MCF 10A (cell line): Measurements from ENCODE around the gene VAMP2. TPM values are rescaled to one million over a fixed set of nuclear protein-coding genes. Genes with fewer than 3 reads are reported as not detected.

Experiments
- BruUV-seq: library from RNA; stranded (reverse); fragments of 400-500 nt; replicated peaks from 2 replicates; lab custom pipeline; 2021; lab: Mats Ljungman, UMichigan
- CTCF ChIA-PET: fragments of 300-600 bp; sonication (Branson Sonifier 250); formaldehyde crosslinking; extraction: SDS; loops from one replicate; lab custom pipeline; 2021; ENCODE audit warnings: antibody characterized with exemption, inconsistent platforms; lab: Yijun Ruan, JAX
- POLR2A ChIA-PET: fragments of 300-600, 350-650 bp; sonication (Branson Sonifier 250); formaldehyde crosslinking; extraction: SDS; loops from one replicate; lab custom pipeline; 2020; ENCODE audit warnings: antibody characterized with exemption, inconsistent platforms; lab: Yijun Ruan, JAX
- DNase-seq: peaks from one replicate; pipeline ENCODE4 v3.0.0-alpha.2; 2018; ENCODE audit not compliant: unreplicated experiment
- H3K27ac Mint-ChIP-seq: one replicate; pipeline ENCODE4 v1.8.0; 2022; ENCODE audit warnings: mild to moderate bottlenecking, low read depth, mixed read lengths; ENCODE audit not compliant: unreplicated experiment
- H3K27me3 Mint-ChIP-seq: one replicate; pipeline ENCODE4 v1.8.0; 2022; ENCODE audit warnings: mixed read lengths; ENCODE audit not compliant: insufficient read depth, unreplicated experiment
- H3K36me3 Mint-ChIP-seq: one replicate; pipeline ENCODE4 v1.8.0; 2022; ENCODE audit warnings: mild to moderate bottlenecking, moderate library complexity, mixed read lengths; ENCODE audit not compliant: insufficient read depth, unreplicated experiment
- H3K4me1 Mint-ChIP-seq: one replicate; pipeline ENCODE4 v1.8.0; 2022; ENCODE audit warnings: mixed read lengths; ENCODE audit not compliant: insufficient read depth, unreplicated experiment
- H3K4me3 Mint-ChIP-seq: one replicate; pipeline ENCODE4 v1.8.0; 2022; ENCODE audit warnings: mild to moderate bottlenecking, moderate library complexity, mixed read lengths; ENCODE audit not compliant: unreplicated experiment
- H3K9me3 Mint-ChIP-seq: one replicate; pipeline ENCODE4 v1.8.0; 2022; ENCODE audit warnings: mixed read lengths; ENCODE audit not compliant: unreplicated experiment
- CTCF ChIP-seq: fragments of 200-600 bp; IDR thresholded peaks from one replicate; pipeline ENCODE4 v1.8.0; 2022; ENCODE audit warnings: antibody characterized with exemption, mild to moderate bottlenecking; ENCODE audit not compliant: unreplicated experiment
- intact Hi-C: fragments of 100-400 bp; cut with micrococcal nuclease; formaldehyde crosslinking; loops from 2 replicates; pipeline ENCODE4 v1.14.1; 2022
- total RNA-seq: library from RNA; stranded (reverse); gene quantifications from 2 replicates; pipeline ENCODE4 v1.2.3, GENCODE V29; 2022

VAMP2 gene
- total RNA-seq, 1 experiment from 2014 or later = 37.7 TPM

- Mint-ChIP-seq H3K36me3 (no peaks in the 10 kb centered on the region), H3K27ac (no peak overlapping the region), H3K4me1 (peaks cover 33% of the 10 kb centered on the region), H3K27me3 (no peaks in the 10 kb centered on the region), H3K9me3 (no peaks in the 10 kb centered on the region), H3K4me3 (no peak overlapping the region)
- intact Hi-C loops = no loop called here
- ChIA-PET CTCF (interaction anchor here (1.2 to 1.5 kb wide), 2 partner anchors 11 to 32 kb away, joined by 5 to 6 read pairs; no protein-coding TSS in a partner anchor), POLR2A (interaction anchor here (0.6 to 16.5 kb wide), 14 partner anchors 10 to 294 kb away, joined by 3 to 429 read pairs (median 4); partner anchors contain the start of genes ALOXE3, HES7, NAA38 and SLC25A35)
- DNase-seq = peak; percentile 69
- BruUV-seq = no TSS peak
- no peak for TF ChIP-seq CTCF
Observed at GRCh38 chr17:8151120-8151640, 11.6 kb downstream of the VAMP2 start.

GRCh38 chr17:8150194-8151119 is 12.3 kb downstream of the VAMP2 start:
- DNase-seq = no peak
- Mint-ChIP-seq H3K27me3 (no peaks in the 10 kb centered on the region), H3K27ac (no peak overlapping the region), H3K4me1 (peaks cover 33% of the 10 kb centered on the region), H3K4me3 (no peak overlapping the region), H3K36me3 (no peaks in the 10 kb centered on the region), H3K9me3 (no peaks in the 10 kb centered on the region)
- no peak for TF ChIP-seq CTCF
- POLR2A ChIA-PET = interaction anchor here (0.6 to 16.5 kb wide), 14 partner anchors 10 to 293 kb away, joined by 3 to 429 read pairs (median 4); partner anchors contain the start of genes ALOXE3, NAA38, SLC25A35 and TMEM107
- CTCF ChIA-PET = interaction anchor here (1.2 to 1.5 kb wide), 3 partner anchors 11 to 31 kb away, joined by 5 to 13 read pairs (median 6); no protein-coding TSS in a partner anchor
- intact Hi-C loops = no loop called here
- no TSS peak for BruUV-seq

- DNase-seq = no peak
- POLR2A ChIA-PET = interaction anchor here (1.1 to 16.5 kb wide), 5 partner anchors 11 to 74 kb away, joined by 3 to 429 read pairs (median 7); partner anchors contain the start of gene ALOXE3
- Mint-ChIP-seq H3K27me3 (no peaks in the 10 kb centered on the region), H3K27ac (no peak overlapping the region), H3K4me1 (peaks cover 33% of the 10 kb centered on the region), H3K4me3 (peak overlapping the region; percentile 31), H3K36me3 (no peaks in the 10 kb centered on the region), H3K9me3 (no peaks in the 10 kb centered on the region)
- no peak for TF ChIP-seq CTCF
- intact Hi-C loops = no loop called here
- no TSS peak for BruUV-seq
- CTCF ChIA-PET = interaction anchor here (0.6 to 1.4 kb wide), 3 partner anchors 9 to 92 kb away, joined by 3 to 13 read pairs (median 3); no protein-coding TSS in a partner anchor
Observed at GRCh38 chr17:8149419-8150193, 13.1 kb downstream of the VAMP2 start.
